Mammary epithelial cell (primary cell): Measurements from ENCODE around the gene RPL41.

Experiments used
- CTCF ChIP-seq, 2 donors: IDR thresholded peaks in 1 of 2; conservative IDR thresholded peaks in 1 of 2; 2 replicates each; pipeline ENCODE4 v1.5.1; 2011 to 2012; ENCODE audit warnings: inconsistent platforms in 2 of 2, low read length in 2 of 2, mild to moderate bottlenecking in 2 of 2, control low read depth in 1 of 2, low read depth in 1 of 2; ENCODE audit not compliant: insufficient read depth in 1 of 2; ENCODE audit errors: extremely low read depth in 1 of 2
- EZH2 ChIP-seq: IDR thresholded peaks from 2 replicates; pipeline ENCODE4 v1.6.1; 2012; ENCODE audit warnings: low read length, inconsistent platforms, borderline replicate concordance

GRCh38 chr12:56097738-56098137 is 18.7 kb upstream of the RPL41 start:
- no peak for TF ChIP-seq EZH2
- no peak for TF ChIP-seq CTCF (conservative IDR thresholded peaks at IDR 0.05 in 1 of 2, IDR thresholded peaks at IDR 0.05 in 1 of 2; ENCODE audit: extremely low read depth in 1 of 2, insufficient read depth in 1 of 2, low read depth in 1 of 2, low read length in 2 of 2)
